Endometrium (tissue), 2 donors: Measurements from ENCODE around the gene OR2D2.
"Not testable (repeated sequence)": the region's sequence is repeated elsewhere in the genome, so short reads cannot be mapped to it uniquely, and the experiment has no call there.

Experiments used
- FAIRE-seq: peaks from 2 replicates; lab custom pipeline; 2012; peaks lifted over from hg19 to GRCh38; lab: Jason Lieb, UNC
- donor health status: control.
- donor health status: control.

The OR2D2 gene, protein sequence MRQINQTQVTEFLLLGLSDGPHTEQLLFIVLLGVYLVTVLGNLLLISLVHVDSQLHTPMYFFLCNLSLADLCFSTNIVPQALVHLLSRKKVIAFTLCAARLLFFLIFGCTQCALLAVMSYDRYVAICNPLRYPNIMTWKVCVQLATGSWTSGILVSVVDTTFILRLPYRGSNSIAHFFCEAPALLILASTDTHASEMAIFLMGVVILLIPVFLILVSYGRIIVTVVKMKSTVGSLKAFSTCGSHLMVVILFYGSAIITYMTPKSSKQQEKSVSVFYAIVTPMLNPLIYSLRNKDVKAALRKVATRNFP

DNA sequence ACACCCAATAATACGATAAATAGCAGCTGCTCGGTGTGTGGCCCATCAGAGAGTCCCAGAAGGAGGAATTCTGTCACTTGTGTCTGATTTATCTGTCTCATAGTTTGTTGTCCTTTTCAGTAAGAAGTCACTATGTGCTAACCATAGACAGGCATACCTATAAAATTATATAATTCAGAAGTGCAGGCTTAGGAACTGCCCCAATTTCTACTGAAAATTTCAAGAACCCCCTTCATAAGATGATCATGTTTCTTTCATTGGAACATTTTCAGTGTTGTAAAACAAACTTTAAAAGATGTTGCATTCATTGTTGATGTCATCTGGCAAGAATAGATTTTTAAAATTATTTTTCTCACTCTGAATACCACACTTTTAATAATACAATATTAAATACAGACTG is at the start of gene OR2D2:
TSS of gene OR2D2 (minus strand) at position 101 of the 400 bp plus-strand sequence. CDS start at position 101, 0 bp downstream.
- no peak for FAIRE-seq

DNA sequence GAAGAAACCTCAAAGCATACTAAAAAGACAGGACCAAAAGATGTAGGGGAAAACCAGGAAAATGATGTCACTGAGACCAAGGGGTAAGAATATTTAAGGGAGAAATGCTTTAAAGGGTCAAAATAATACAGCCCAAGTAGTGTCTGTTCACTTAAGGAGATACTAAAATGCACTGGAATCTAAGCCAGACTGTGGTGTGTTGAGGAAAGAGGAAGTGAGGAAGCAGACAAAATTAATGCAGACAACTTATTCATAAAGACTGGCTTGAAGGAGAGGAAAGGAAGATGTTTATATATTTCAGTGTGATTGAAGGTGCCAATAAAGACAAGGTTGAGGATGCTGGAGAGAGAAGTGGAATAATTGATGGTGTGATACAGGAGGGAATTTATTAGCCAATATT is 49.7 kb upstream of the OR2D2 start:
- no peak for FAIRE-seq

DNA sequence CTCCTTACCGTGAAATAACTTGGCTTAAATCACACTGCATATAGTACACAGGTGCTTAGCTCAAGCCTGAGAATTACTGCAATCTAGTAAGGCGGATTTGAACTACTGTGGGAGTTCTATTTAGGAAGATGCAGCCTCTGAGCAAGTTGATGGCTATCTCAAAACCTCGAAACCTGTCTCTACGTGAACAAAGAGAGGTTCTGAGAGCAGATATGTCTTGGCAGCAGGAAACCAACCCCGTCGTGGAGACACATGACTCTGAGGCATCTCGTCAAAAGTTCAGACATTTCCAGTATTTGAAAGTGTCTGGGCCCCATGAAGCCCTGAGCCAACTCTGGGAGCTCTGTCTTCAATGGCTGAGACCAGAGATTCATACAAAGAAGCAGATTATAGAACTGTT is 39.8 kb upstream of the OR2D2 start:
- no peak for FAIRE-seq

DNA sequence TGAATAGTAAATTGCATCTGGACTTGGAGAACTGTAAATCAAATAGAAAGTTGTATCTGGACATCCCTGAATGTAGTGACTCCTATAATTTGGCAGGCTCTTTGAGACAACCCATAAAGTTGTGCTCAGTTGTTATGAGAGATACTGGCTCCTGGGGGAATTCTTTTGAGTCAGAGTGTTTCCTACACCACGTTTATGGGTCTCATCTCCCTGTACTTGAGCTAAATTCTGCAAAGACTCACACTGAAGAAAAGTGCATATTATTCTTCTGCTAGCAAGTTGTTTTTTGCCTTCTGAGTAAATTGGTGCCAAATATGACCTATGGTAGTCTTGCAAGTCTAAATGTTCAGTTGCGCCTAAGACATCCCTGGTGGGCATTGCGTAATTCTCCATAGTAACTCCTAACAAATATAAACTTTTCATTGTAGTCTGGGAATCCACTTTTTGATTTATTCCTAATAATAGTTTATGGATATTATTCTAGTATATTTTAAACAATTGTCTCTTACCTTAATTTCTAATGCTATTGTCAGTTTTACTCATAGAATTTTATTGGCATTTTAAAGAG is 38.9 kb upstream of the OR2D2 start:
- no peak for FAIRE-seq

DNA sequence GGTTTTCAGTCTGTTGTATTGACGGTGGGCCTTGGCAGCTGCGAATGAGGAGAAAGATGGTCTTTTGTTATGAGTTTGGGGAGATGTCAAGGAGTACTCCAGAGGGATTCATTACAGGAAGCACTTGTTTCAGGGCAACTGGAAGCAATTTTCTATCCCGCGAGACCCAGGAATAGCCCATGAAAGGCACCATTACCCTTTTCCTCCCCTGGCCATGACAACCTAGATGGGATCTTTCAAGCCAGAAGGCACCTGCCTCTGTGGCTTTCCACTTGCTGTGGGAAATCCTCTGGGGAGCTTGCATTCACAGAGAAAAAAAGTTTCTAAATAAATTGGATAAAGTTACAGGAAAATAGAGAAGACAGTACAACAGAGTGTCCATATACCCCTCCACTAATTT is 36.6 kb upstream of the OR2D2 start:
- no peak for FAIRE-seq

DNA sequence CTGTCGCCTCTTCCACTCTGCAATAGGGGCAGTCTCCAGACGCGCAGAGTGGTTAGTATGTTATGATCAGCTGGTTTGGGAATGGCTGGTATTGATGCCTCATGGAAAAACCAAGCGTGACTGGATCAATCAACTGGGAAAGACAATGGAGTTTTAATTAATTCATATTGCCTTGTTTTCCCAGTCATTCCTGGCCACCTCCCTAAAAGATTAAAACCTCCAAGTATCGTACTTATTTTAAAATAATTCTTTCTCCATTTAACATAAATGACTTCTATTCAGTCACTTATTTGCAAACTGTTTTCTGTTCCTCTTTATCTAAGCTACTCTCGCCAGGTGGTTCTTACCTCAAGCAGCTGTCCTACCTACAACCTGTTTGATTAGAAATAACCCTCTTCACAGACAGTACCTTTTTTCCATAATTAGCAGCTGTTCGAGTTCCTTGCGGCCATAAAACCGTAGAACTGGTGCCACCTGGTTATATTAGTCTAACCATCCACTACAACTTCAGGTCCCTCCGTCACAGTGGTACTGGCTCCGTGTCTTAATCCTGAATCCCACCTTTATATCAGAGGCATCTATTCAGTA is 34.8 kb upstream of the OR2D2 start:
- FAIRE-seq: no peak

DNA sequence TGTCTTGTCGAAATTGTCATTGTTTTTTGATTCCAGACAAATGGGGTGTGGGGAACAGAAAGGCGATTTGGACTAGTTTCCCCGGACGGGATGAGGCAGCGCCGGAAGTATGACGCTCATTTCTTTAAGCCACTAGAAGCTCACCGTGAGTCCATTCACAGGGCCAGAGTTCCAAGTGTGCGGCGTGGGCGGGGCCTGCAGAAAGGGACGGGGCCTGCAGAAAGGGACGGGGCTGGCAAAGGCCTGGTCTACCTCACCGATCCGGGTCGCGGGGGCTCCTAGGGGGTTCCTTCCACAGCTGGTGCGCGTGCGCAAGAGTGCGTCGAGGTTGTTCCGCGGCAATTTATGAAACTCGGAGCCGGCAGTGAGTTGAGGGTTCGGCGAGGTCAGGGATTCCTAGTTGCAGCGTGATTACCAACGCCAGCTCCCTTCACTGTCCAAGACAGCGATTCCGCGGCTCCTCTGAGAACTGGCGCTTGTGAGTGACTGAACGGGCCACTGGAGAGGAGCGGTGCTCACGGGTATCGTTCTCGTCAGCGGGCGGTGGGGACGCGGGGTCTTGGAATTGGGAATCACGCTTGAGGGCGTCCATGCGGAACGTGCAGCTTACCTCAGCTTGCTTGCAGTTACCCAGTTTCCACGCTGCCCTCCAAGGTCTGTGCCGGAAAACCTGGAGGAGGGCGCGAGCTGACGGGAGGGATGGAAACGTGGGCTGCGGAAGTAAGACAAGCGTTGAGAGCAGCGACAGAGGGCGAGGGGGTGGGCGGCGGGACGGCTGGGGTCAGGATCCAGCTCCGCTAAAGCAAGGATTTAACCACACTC is 34.1 kb upstream of the OR2D2 start, which contains the start of gene ZNF215:
TSS of gene ZNF215 (plus strand) at position 219 of the 822 bp plus-strand sequence. CDS start 5,847 bp downstream, outside the sequence.
- FAIRE-seq: no peak

DNA sequence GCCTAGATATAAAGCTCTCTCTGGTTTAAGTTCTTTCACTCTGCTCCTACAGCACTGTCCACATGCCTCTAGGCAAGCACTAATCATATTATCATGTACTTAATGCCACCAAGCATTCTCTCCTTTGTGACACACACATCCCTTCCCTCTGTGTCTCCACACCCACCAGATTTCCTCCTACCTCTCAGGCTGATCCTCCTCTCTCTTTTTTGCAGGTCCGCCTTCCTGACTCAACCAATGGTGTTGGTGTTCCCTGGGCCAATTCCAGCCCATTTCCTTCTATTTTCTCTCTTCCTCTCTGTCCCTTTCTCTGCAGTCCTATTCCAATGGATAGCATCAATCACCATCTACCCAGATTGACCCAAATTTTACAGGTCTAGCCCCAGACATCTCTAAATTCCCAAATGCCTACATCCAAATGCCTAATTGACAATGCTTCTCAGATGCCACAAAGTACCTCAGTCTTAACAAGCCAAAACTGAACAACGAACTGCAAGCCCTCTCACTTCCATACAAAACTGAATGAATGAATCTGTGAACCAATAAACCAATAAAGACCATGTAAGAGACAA is 33.4 kb upstream of the OR2D2 start:
- no peak for FAIRE-seq

DNA sequence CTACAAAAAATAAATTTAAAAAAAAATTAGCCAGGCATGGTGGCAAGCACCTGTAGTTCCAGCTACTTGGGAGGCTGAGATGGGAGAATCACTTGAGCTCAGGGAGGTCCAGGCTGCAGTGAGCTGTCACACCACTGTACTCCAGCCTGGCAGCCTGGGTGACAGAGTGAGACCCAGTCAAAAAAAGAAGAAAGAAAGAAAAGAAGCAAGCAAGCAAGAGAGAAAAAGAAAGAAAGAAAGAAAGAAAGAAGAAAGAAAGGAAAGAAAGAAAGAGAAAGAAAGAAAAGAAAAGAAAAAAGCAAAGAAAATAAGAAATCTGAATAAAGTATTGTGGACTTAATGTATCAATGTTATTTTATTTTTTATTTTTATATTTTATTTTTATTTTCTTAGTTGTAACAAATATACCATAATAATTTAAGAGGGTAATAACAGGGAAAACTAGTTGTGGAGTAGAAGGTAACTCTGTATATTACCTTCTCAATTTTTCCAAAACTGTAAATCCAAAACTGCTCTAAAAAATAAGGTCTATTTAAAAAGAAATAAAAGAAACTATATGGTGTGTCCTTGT is 32.8 kb upstream of the OR2D2 start:
- FAIRE-seq: peak; percentile 21

DNA sequence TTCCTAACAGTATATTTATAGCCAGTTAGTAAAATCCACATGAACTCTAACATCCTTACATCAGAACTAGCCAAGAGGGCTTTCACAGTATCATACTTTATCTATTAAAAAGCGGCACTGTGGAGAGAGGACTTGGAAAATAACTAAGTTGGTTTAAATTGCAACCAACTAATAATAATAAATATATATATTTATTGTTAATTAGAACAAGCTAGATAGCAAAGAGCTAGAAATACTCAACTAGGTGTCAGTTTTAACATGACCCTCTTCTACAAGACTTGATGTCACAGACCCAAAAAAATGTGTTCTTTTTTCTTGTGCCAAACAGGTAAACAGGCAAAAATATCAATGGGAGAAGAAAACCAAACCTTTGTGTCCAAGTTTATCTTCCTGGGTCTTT is 28.4 kb upstream of the OR2D2 start, which contains the start of gene OR2D3:
TSS of gene OR2D3 (plus strand) at position 301 of the 400 bp plus-strand sequence. CDS start at position 301, 0 bp downstream.
- FAIRE-seq: no peak

DNA sequence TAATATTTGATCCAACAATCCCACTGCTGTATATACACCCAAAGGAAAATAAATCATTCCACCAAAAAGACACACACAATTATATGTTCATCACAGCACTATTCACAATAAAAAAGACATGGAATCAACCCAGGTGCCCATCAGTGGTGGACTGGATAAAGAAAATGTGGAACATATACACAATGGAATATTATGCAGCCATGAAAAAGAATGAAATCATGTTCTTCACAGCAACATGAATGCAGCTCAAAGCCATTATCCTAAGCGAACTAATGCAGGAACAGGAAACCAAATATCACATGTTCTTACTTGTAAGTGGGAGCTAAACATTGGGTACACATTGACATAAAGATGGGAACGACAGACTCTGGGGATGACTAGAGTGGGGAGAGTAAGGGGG is 27.4 kb upstream of the OR2D2 start:
- no peak for FAIRE-seq

DNA sequence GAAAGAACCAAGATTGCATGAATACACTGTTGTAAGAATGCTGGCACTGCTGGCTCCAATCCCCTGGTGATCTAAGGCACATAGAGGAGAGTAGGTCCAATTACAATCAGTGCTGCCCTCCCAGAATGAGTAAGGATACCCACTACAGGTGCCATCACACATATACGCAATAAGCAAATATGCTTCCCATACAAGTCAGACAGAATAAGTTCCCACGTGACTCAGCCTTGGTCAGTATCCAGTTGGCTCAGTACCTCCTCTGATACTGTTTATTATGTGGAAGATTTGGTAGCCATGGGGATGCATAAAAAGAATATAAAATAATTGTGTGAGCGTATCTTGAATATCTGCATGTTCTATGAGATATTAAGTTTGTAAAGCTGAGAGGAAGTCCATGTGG is 19.6 kb upstream of the OR2D2 start:
- FAIRE-seq: no peak

DNA sequence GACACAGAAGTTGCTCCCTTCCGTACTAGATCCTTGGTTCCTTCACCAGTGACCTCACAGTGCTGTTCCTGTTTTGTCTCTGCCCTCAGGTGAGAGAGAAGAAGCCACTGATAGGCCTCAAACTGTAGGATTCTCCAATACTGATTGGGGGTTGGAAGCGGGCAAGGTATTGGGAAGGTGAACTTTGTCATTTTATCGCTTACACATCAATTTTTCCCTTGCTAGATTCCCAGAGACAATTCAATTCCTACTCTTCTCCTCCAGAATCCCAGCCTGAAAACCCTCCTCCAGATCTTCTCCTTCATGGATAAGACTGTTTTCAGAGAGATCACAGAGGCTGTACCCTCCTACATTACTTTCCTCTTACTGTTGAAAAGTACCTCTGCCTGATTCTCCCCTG is 19.1 kb upstream of the OR2D2 start:
- FAIRE-seq: no peak

DNA sequence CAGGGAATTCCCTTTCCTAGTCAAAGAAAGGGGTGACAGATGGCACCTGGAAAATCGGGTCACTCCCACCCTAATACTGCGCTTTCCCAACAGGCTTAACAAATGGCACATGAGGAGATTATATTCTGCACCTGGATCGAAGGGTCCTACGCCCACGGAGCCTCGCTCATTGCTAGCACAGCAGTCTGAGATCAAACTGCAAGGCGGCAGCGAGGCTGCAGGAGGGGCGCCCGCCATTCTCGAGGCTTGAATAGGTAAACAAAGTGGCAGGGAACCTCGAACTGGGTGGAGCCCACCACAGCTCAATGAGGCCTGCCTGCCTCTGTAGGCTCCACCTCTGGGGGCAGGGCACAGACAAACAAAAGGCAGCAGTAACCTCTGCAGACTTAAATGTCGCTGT is 12.5 kb upstream of the OR2D2 start:
- not testable (repeated sequence) for FAIRE-seq

DNA sequence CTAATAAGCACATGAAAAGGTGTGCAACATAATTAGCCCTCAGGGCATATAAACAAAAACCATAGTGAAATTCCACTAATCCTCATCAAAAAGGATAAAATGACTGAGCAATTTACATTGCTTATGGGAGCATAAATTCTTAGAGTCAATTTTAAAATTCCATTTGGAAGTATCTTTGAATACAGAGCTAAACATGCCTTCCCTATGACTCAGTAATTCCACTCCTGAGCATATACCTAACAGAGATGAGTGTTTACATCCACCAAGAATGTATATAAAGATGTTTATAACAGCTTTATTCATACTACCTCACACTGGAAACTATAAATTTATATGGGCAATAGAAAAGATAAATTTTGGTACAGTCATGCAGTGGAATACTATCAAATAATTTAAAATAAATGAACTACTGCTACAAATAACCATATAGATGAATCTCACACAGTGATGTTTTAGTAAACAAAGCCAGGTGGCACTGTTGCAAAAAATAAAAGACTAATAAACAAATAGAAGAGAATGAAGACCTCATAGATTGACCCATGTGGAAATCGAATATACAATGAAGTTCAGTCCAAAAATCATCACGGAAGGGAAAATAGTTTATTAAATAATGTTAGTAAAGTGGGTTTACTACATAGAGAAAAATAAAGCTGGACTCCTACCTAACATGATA is 8.2 kb upstream of the OR2D2 start:
- FAIRE-seq: no peak

DNA sequence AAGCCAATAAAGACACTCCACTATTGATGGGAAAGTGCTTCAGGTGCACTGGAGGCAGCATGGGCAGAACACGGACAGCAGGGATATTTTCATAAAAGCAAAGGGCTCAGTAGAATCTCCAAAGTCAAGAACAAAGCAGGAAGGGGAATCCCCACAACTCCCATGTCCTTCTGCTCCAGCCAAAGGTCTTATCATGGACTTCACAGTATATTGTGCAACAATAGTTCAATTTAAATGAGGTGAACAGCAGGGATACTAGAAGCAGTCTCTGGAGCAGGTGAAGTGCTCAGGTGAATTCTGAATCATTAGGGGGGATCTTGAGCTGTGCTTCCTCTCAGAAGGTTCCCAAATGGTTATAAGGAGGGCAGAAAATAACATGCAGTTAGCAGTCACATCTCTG is 6.6 kb upstream of the OR2D2 start:
- FAIRE-seq: no peak

DNA sequence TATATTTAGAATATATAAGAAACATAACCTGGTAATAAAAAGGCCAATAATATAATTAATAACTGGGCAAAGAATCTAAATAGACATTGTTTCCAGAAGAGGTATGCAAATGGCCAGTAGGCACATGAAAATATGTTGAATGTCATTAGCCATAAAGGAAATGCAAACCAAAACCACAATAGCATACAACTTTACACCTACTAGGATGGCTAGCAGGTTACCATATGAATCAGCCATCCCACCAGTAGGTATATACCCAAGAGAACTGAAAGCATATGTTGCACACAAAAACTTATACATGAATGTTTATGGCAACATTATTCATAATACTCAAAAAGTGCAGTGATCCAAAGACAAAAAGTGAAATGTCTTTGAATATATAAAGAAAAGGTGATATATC is 2.7 kb upstream of the OR2D2 start:
- no peak for FAIRE-seq

DNA sequence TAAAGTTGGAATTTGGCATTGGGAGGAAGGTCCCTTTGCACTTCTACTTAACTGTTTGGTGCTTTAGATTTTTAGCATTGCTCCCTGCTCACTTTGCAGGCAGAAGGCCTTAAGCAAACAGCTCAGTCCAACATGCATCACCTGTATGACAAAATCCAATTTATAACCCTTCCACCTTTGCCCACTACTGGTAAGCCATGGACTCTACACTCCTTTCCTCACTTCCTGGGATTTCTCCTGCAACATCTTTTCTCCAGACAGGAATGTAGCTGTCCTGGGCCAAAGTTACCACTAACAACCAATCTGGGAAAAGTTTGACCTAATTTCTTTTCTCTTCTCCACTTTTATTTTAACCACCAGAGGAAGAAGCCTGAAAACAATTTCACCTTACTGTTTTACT is 1.8 kb upstream of the OR2D2 start:
- FAIRE-seq: no peak

DNA sequence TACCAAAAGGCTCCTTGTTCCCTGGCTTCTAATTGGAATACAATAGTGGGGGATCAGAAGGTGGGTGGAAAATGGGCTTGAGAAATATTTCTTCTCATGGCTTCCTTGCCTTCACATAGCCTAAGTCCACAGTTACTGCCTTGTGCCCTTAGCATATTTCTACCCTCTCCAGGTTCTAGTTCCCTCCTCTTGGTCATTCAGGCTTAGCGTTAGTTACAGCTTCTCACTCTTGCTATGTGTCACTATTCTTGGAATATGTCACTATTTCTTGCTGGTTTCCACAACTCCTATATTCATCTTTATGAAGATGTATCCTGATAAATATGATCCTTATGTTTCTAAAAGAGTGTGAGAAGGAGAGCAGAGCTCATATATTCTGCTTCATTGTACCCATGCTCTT is 2.5 kb downstream of the OR2D2 start:
- no peak for FAIRE-seq

DNA sequence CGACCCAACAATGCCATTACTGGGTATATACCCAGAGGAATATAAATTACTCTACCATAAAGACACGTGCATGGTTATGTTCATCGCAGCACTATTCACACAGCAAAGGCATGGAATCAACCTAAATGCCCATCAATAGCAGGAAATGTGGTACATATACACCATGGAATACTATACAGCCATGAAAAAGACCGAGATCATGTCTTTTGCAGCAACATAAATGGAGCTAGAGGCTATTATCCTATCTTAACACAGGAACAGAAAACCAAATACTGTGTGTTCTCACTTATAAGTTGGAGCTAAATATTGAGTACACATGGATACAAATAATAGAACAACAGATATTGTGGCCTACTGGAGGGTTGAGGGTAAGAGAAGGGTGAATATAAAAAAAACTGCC is 3.5 kb downstream of the OR2D2 start:
- FAIRE-seq: no peak

DNA sequence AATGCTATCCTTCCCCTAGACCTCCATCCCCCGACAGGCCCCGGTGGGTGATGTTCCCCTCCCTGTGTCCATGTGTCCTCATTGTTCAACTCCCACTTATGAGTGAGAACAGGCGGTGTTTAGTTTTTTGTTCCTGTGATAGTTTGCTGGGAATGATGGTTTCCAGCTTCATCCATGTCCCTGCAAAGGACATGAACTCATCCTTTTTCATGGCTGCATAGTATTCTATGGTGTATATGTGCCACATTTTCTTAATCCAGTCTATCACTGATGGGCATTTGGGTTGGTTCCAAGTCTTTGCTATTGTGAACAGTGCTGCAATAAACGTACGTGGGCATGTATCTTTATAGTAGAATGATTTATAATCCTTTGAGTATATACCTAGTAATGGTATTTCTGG is 4.6 kb downstream of the OR2D2 start:
- not testable (repeated sequence) for FAIRE-seq
